Neural cell (in vitro differentiated cells): ENCODE data around the gene SLC9C1. TPM values are rescaled to one million over a fixed set of nuclear protein-coding genes. Genes with fewer than 3 reads are reported as not detected.

Experiments used
- H2AFZ ChIP-seq: fragments of 200-600, 300-800 bp; sonication (generic), shearing (Covaris generic); 2 replicates; pipeline ENCODE4 v1.6.0; 2014; ENCODE audit warnings: low read depth, mild to moderate bottlenecking, antibody characterized with exemption, low read length, moderate library complexity
- H3F3A ChIP-seq: fragments of 200-600 bp; shearing (Covaris generic); 2 replicates; pipeline ENCODE4 v1.6.1; 2016; ENCODE audit warnings: mild to moderate bottlenecking, moderate library complexity, mixed read lengths, antibody characterized with exemption, low read length; ENCODE audit not compliant: insufficient read depth, poor library complexity, severe bottlenecking
- H3K27ac ChIP-seq: fragments of 200-600, 300-800 bp; sonication (generic), shearing (Covaris generic); 2 replicates; pipeline ENCODE4 v1.5.1; 2014; ENCODE audit warnings: mild to moderate bottlenecking, low read length, moderate library complexity
- H3K27me3 ChIP-seq: fragments of 300-800, 200-600 bp; sonication (generic), shearing (Covaris generic); 2 replicates; pipeline ENCODE4 v1.6.0; 2014; ENCODE audit warnings: mild to moderate bottlenecking, low read depth, low read length, moderate library complexity; ENCODE audit not compliant: insufficient read depth
- H3K36me3 ChIP-seq: fragments of 300-800, 200-600 bp; sonication (generic), shearing (Covaris generic); 2 replicates; pipeline ENCODE4 v1.5.1; 2014; ENCODE audit warnings: mild to moderate bottlenecking, antibody characterized with exemption, low read length, moderate library complexity; ENCODE audit not compliant: insufficient read depth
- H3K4me2 ChIP-seq: fragments of 300-800, 200-600 bp; sonication (generic), shearing (Covaris generic); 2 replicates; pipeline ENCODE4 v1.6.0; 2014; ENCODE audit warnings: mild to moderate bottlenecking, low read length
- H3K4me3 ChIP-seq: fragments of 300-800, 200-600 bp; sonication (generic), shearing (Covaris generic); 2 replicates; pipeline ENCODE4 v1.5.1; 2014; ENCODE audit warnings: mild to moderate bottlenecking, low read length, moderate library complexity
- H3K79me2 ChIP-seq: fragments of 200-600 bp; shearing (Covaris generic); replicated peaks from 2 replicates; pipeline ENCODE4 v1.6.0; 2014; ENCODE audit warnings: mild to moderate bottlenecking, low read length, moderate library complexity; ENCODE audit not compliant: insufficient read depth
- H3K9ac ChIP-seq: fragments of 300-800, 200-600 bp; sonication (generic), shearing (Covaris generic); 2 replicates; pipeline ENCODE4 v1.6.1; 2016; ENCODE audit warnings: mild to moderate bottlenecking, low read length, mixed read lengths
- H3K9me2 ChIP-seq: fragments of 200-600 bp; shearing (Covaris generic); 2 replicates; pipeline ENCODE4 v1.6.1; 2016; ENCODE audit warnings: mild to moderate bottlenecking, low read length, mixed read lengths; ENCODE audit not compliant: insufficient read depth
- H3K9me3 ChIP-seq: fragments of 200-600, 300-800 bp; sonication (generic), shearing (Covaris generic); 2 replicates; pipeline ENCODE4 v1.6.1; 2016; ENCODE audit warnings: mild to moderate bottlenecking, mixed run types, low read length, moderate library complexity, mixed read lengths
- H4K20me1 ChIP-seq: fragments of 200-600 bp; shearing (Covaris generic); 2 replicates; pipeline ENCODE4 v1.6.1; 2016; ENCODE audit warnings: mild to moderate bottlenecking, mixed run types; ENCODE audit not compliant: insufficient read depth
- EP300 ChIP-seq: fragments of 450-650 bp; conservative IDR thresholded peaks from 2 replicates; pipeline ENCODE4 v1.6.1; 2014; ENCODE audit warnings: antibody characterized with exemption, mild to moderate bottlenecking, moderate library complexity; ENCODE audit not compliant: poor library complexity, severe bottlenecking
- EZH2 ChIP-seq: fragments of 200-600, 300-800 bp; shearing (Covaris generic), sonication (generic); IDR thresholded peaks from 2 replicates; pipeline ENCODE4 v1.6.1; 2014; ENCODE audit warnings: antibody characterized with exemption, low read length, borderline replicate concordance, mild to moderate bottlenecking; ENCODE audit not compliant: insufficient read depth, poor library complexity, severe bottlenecking
- MXI1 ChIP-seq: fragments of 450-650 bp; conservative IDR thresholded peaks from 2 replicates; pipeline ENCODE4 v1.6.1; 2014; ENCODE audit warnings: antibody characterized with exemption, mild to moderate bottlenecking; ENCODE audit not compliant: poor library complexity, severe bottlenecking
- POLR2AphosphoS5 ChIP-seq: IDR thresholded peaks from 2 replicates; pipeline ENCODE4 v1.6.1; 2012
- RAD21 ChIP-seq: fragments of 450-650 bp; conservative IDR thresholded peaks from 2 replicates; pipeline ENCODE4 v1.6.1; 2014; ENCODE audit warnings: antibody characterized with exemption, mild to moderate bottlenecking, moderate library complexity
- SMC3 ChIP-seq: fragments of 450-650 bp; conservative IDR thresholded peaks from 2 replicates; pipeline ENCODE4 v1.6.1; 2014; ENCODE audit warnings: antibody characterized with exemption, mild to moderate bottlenecking, moderate library complexity; ENCODE audit not compliant: poor library complexity
- TAF1 ChIP-seq: IDR thresholded peaks from 2 replicates; pipeline ENCODE4 v1.6.1; 2012; ENCODE audit warnings: low read depth
- polyA plus RNA-seq: library from polyadenylated mRNA; depleted of rRNA; stranded (reverse); fragments of >200 nt; gene quantifications from 2 replicates; pipeline ENCODE4 v1.2.3, GENCODE V29; 2014
- TF ChIP-seq, protein P1 (sequence below): fragments of 450-650 bp; IDR thresholded peaks from 2 replicates; pipeline ENCODE4 v1.5.1; 2014; ENCODE audit warnings: antibody characterized with exemption, mild to moderate bottlenecking, moderate library complexity; ENCODE audit not compliant: poor library complexity, severe bottlenecking
- TF ChIP-seq, protein P2 (sequence below): IDR thresholded peaks from 2 replicates; pipeline ENCODE4 v1.6.1; 2012; ENCODE audit warnings: borderline replicate concordance

SLC9C1 gene
- polyA plus RNA-seq, 1 donor from 2014 or later = not detected

DNA sequence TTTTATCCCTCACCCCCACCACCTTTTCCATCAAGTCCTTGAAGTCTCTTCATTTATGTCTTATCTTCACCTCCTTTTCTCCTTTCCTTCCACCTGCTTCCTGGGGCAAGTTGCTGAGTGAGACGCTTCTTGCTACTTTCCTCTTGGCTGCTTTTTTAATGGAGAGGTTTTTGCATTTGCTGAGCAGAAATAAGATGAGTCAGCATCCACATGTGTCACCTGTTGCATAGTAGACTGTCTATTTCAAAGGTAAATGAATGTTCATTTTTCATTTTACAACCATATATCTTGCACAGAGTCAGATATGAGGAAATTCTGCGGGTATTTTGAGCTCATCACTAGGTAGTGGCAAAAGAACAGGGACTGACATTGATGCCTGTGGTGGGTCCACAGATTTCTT lies 189.2 kb downstream of the SLC9C1 start:
- Histone ChIP-seq H3K9ac (no peak overlapping the region), H3K4me3 (no peak overlapping the region), H3K4me2 (no peak overlapping the region), H4K20me1 (no peaks in the 10 kb centered on the region), H3K79me2 (no peaks in the 10 kb centered on the region), H3K36me3 (no peaks in the 10 kb centered on the region), H2AFZ (no peak overlapping the region), H3K27me3 (no peaks in the 10 kb centered on the region), H3K9me3 (no peaks in the 10 kb centered on the region), H3K9me2 (no peaks in the 10 kb centered on the region), H3F3A (no peaks in the 10 kb centered on the region), H3K27ac (no peak overlapping the region)
- TF ChIP-seq TAF1 (no peak), MXI1 (no peak), SMC3 (no peak), POLR2AphosphoS5 (no peak), EZH2 (no peak), RAD21 (no peak), EP300 (no peak)
- TF ChIP-seq, protein P1, sequence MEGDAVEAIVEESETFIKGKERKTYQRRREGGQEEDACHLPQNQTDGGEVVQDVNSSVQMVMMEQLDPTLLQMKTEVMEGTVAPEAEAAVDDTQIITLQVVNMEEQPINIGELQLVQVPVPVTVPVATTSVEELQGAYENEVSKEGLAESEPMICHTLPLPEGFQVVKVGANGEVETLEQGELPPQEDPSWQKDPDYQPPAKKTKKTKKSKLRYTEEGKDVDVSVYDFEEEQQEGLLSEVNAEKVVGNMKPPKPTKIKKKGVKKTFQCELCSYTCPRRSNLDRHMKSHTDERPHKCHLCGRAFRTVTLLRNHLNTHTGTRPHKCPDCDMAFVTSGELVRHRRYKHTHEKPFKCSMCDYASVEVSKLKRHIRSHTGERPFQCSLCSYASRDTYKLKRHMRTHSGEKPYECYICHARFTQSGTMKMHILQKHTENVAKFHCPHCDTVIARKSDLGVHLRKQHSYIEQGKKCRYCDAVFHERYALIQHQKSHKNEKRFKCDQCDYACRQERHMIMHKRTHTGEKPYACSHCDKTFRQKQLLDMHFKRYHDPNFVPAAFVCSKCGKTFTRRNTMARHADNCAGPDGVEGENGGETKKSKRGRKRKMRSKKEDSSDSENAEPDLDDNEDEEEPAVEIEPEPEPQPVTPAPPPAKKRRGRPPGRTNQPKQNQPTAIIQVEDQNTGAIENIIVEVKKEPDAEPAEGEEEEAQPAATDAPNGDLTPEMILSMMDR = no peak
- TF ChIP-seq, protein P2, sequence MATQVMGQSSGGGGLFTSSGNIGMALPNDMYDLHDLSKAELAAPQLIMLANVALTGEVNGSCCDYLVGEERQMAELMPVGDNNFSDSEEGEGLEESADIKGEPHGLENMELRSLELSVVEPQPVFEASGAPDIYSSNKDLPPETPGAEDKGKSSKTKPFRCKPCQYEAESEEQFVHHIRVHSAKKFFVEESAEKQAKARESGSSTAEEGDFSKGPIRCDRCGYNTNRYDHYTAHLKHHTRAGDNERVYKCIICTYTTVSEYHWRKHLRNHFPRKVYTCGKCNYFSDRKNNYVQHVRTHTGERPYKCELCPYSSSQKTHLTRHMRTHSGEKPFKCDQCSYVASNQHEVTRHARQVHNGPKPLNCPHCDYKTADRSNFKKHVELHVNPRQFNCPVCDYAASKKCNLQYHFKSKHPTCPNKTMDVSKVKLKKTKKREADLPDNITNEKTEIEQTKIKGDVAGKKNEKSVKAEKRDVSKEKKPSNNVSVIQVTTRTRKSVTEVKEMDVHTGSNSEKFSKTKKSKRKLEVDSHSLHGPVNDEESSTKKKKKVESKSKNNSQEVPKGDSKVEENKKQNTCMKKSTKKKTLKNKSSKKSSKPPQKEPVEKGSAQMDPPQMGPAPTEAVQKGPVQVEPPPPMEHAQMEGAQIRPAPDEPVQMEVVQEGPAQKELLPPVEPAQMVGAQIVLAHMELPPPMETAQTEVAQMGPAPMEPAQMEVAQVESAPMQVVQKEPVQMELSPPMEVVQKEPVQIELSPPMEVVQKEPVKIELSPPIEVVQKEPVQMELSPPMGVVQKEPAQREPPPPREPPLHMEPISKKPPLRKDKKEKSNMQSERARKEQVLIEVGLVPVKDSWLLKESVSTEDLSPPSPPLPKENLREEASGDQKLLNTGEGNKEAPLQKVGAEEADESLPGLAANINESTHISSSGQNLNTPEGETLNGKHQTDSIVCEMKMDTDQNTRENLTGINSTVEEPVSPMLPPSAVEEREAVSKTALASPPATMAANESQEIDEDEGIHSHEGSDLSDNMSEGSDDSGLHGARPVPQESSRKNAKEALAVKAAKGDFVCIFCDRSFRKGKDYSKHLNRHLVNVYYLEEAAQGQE = no peak

DNA sequence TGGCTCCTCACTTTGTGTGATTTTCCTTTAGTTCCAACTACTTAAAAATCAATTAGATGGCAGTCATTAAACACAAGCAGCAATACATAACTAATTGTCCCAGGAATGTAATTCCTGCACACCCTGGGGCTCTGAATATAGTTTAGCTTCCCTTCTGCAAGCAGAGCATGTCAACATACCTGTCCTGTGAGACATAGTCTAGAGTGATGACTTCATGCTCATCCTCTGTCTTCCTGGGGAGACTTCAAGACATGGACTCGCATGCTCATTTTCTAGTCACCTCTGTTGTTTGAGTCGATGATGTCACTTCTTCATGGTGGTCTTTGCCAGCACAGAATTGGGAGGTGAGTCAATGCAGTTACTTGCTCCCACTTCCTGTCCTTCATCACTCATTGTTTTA lies 192.1 kb downstream of the SLC9C1 start:
- H4K20me1 ChIP-seq = no peaks in the 10 kb centered on the region
- H3K9me3 ChIP-seq = no peaks in the 10 kb centered on the region
- H3K27ac ChIP-seq = no peak overlapping the region
- H3K79me2 ChIP-seq = no peaks in the 10 kb centered on the region
- no peak for TF ChIP-seq EP300
- TF ChIP-seq POLR2AphosphoS5 = no peak
- TF ChIP-seq EZH2 = no peak
- H3K9me2 ChIP-seq = no peaks in the 10 kb centered on the region
- H3K27me3 ChIP-seq = no peaks in the 10 kb centered on the region
- H3K9ac ChIP-seq = no peak overlapping the region
- no peaks in the 10 kb centered on the region for H3K36me3 ChIP-seq
- H2AFZ ChIP-seq = no peak overlapping the region
- no peaks in the 10 kb centered on the region for H3F3A ChIP-seq
- no peak overlapping the region for H3K4me2 ChIP-seq
- H3K4me3 ChIP-seq = no peak overlapping the region

DNA sequence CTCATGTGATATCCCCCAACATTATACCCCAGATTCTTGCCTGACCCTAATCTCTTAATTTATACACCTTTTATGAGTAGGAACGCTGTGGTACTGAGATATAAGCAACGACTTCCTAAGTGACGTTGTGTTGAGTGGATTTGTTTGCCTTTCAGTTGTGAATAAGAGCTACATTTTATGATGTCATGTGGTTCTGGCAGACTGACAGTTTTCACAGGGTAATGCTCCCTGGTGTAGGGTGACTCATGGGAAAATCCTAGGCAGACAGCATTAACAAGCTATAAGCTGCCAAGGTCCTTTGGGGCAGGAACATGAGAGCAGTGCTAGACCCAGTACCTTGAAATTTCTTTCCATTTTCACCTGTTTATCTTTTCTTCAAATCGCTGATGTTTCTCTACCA lies 196.6 kb downstream of the SLC9C1 start:
- TF ChIP-seq POLR2AphosphoS5 (peak; percentile 28), EZH2 (no peak)
- no peaks in the 10 kb centered on the region for H3F3A ChIP-seq
- H3K9me3 ChIP-seq = no peaks in the 10 kb centered on the region
- no peaks in the 10 kb centered on the region for H3K36me3 ChIP-seq
- no peaks in the 10 kb centered on the region for H3K79me2 ChIP-seq
- H4K20me1 ChIP-seq = no peaks in the 10 kb centered on the region
- H3K27ac ChIP-seq = no peak overlapping the region
- H3K9ac ChIP-seq = no peak overlapping the region
- no peak overlapping the region for H3K4me3 ChIP-seq
- no peak overlapping the region for H3K4me2 ChIP-seq
- no peaks in the 10 kb centered on the region for H3K27me3 ChIP-seq
- no peak overlapping the region for H2AFZ ChIP-seq
- H3K9me2 ChIP-seq = no peaks in the 10 kb centered on the region
